DMS153 (cell line): ENCODE results near the gene DOCK9.

Experiments used
- DNase-seq: peaks from one replicate; lab custom pipeline; 2025; lab: John Stamatoyannopoulos, UW

The DOCK9 gene, protein sequence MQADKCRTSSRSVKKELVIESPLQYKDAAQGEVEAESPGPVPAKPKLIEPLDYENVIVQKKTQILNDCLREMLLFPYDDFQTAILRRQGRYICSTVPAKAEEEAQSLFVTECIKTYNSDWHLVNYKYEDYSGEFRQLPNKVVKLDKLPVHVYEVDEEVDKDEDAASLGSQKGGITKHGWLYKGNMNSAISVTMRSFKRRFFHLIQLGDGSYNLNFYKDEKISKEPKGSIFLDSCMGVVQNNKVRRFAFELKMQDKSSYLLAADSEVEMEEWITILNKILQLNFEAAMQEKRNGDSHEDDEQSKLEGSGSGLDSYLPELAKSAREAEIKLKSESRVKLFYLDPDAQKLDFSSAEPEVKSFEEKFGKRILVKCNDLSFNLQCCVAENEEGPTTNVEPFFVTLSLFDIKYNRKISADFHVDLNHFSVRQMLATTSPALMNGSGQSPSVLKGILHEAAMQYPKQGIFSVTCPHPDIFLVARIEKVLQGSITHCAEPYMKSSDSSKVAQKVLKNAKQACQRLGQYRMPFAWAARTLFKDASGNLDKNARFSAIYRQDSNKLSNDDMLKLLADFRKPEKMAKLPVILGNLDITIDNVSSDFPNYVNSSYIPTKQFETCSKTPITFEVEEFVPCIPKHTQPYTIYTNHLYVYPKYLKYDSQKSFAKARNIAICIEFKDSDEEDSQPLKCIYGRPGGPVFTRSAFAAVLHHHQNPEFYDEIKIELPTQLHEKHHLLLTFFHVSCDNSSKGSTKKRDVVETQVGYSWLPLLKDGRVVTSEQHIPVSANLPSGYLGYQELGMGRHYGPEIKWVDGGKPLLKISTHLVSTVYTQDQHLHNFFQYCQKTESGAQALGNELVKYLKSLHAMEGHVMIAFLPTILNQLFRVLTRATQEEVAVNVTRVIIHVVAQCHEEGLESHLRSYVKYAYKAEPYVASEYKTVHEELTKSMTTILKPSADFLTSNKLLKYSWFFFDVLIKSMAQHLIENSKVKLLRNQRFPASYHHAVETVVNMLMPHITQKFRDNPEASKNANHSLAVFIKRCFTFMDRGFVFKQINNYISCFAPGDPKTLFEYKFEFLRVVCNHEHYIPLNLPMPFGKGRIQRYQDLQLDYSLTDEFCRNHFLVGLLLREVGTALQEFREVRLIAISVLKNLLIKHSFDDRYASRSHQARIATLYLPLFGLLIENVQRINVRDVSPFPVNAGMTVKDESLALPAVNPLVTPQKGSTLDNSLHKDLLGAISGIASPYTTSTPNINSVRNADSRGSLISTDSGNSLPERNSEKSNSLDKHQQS (N-terminal part only)

DNA sequence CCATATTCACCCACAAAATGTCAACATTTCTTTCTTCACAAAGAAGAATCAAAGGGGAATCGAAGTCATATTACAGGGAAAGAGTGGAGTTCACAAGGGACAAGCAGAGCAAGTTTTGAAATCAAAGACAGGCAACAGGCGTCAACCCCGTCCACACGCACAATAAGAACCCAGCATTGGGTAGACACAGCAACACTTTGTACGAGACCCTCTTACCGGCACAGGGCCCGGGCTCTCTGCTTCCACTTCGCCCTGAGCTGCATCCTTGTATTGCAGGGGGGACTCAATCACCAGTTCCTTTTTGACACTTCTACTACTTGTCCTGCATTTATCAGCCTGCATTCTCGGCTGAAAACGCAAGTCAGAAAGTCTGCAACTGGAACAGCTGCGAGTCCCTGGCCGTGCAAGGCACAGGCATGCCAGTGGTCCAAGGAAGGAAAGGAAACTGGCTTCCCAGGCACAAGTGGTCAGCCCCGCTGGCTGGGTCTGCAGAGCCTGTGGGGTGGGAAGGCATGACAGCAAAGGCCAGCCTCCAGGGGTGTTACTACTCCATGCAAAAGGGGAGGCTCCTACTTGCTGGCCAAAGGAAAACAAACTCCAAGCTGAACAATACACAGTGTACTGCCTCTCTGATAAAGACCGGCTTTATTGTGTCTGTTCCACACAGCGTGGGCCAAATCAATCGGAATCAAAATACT, at the start of gene DOCK9:
Gene DOCK9 (minus strand): TSS at position 497 of the 698 bp plus-strand sequence. CDS start 155 bp downstream, at position 342.
- DNase-seq = no peak

DNA sequence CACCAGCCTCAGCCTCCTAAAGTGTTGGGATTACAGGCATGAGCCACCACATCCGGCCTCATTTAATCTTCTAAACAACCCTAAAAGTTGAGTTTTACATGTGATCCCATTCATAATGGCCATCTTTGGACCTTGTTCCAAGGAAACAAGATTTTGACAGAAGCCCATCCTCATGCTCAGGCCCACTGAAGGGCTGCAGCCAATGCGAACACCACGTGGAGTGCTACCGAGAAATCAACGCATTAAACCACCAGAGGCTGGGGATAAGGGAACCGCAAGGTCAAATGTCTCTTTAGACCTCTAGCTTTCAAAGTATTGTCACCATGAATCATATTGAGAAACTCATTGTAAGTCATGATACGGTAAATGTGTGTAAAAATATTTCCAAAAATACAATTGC, 49.4 kb upstream of the DOCK9 start:
- no peak for DNase-seq

DNA sequence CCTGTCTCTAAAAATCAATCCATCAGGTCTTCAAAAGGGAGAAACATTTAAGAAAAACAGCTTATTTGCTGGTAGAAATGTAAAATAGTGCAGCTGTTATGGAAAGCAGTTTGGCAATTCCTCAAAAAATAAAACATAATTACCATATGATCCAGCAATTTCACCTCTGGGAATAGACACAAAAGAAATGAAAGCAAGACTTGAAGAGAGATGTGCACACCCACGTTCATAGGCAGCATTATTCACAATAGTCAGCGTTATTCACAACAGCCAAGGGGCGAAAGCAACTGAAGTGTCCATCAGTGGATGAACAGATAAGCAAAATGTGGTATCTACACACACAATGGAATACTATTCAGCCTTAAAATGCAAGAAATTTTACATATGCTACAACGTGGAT, 45.1 kb upstream of the DOCK9 start:
- no peak for DNase-seq

DNA sequence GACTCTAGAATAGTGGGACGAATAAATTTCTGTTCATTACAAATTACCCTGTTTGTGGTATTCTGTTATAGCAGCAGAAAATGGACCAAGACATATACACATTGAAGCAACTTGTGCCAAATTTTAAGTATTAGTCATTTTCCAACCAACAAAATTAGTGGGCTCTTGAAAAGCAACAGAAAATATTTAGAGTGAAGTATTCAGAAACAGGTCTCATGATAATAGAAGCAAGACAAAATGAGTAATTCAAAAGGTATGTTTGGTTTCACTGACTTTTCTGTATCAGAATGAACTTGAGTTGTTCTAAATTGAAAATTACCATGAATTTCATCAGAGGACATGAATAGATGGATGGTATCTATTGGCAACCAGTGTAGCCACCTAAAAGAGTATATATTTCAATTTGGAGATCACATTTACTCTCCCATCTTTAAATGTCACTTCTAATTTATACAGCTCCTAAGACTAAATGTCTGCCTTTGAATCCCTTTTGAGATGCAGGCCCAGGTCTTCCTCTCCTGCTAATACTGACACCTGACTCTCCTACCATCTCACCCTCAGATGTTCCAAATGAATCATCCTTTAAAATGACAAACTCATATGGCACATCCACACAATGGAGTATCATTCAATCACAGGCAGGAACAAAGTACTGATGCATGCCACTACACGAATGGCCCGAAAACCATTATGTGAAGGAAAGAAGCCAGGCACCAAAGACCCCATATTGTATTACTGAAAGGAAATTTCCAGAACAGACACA, 40.7 kb upstream of the DOCK9 start:
- DNase-seq = no peak

DNA sequence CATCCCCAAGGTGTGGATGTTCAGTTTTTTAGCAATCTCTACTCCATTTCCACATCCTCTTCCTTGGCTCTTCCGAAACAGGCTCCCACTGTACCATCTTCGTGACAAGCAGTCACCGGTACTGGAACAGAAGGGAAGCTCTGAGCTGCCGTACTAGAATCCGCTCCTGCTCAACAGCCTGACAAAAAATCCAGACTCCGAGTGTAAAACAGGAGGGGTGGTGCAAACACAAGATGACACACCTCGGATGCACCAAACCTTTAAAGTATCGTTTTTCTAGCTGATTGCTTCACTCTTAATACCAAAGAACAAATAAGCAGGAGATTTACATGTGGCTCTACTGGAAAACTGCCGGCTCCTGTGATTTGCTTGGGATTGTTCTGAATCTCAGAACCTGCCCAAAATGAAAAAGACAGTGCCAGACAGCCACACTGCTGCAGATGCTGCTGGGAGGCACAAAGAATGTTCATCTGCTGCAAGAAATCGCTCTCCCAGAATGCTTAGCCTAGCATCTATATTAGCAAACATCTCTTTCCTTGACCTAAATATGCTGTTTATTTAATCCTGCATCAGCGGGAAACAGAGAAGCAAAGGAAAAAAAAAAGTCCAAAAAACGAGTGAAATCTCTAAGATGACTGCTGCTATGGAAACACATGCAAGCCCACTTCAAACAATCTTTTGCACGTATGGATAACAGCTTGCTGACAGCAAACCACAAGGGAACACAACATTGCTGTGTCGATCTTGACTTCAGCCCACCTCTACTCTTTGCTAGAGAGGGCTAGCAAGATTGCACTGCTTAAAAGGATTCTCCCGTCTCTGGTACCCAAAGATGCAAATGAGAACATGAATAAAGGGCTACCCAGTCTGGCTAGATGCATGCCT, 38.0 kb upstream of the DOCK9 start:
- DNase-seq = no peak

DNA sequence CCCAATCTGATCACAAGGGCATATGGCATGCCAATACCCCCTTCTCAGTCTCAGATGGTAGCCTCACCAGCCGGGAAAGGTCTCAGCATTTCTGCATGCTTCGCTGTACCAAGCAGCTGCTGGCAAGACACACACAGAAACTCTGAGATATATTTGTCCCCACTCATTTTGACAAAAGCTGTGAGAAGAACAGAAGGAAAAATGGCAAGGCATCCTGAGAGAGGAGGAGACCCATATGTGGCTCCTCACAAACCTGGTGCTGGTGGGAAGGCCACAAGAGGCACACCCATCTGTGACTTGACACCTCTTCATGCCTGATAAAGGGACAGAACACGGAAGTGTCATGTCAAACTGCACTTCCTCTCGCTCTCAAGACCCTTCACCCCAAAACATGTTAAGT, 36.7 kb upstream of the DOCK9 start:
- no peak for DNase-seq

DNA sequence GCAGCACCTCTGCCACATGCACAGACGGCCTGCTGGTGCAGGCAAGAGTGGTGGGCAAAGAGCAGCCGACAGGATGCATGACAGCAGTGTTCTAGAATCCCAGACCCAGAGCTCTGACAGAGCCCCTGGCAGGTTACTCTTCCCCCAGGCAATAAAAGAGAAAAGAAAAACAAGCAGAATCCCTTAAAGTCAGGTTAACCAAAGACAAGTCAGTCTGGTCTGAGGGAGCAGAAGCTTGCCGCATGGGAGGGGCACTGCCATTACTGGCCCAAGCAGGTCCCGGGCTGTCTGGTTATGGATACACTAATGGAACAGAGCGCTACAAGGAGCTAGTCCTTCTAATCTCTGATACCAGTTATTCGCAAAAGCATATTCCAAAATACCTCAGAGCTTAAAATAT, 36.1 kb upstream of the DOCK9 start:
- DNase-seq = no peak

DNA sequence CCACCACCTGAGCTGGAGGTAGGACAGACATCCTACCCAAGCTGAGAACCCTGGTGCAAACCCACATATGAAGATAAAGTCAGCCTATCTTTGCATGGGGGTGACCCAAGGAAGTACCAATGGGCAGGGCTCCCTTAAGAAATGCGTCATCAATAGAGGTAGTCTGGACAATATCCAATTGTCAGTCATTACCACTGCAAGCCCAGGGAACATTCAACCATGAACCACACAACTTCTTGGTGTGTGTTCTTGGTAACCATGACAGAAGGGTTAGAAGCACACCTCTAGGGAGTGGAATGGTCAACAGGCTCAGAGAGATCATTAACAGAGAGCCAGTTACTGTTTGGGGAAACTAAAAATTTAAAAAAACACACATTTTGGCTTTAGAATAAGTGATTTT, 34.7 kb upstream of the DOCK9 start:
- DNase-seq = no peak

DNA sequence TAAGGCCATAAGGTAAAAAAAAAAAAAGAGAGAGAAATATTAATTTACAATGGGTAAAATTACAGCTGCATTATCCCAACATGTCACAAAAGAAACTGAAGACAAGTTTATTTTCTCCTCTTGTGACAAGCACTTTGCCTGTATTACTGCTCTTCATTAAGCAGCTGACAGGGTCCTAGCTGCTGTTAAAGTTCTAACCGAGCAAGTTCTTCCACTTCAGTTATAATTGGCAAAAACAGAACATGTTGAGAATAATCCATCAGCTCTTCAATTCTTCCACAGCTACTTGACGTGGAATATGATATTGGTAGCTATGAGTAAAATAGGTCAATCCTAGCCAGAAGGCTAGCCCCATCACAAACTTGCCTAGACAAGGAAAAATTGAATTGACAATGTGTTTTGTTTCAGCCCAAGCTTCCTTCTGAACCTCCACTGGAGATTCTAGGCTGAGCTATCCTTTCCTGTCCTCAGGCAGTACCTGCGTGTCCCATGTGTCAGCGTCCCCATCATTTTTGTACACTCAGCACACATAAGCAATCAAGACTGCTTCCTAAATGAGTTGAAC, 32.2 kb upstream of the DOCK9 start:
- peak; percentile 8 for DNase-seq

DNA sequence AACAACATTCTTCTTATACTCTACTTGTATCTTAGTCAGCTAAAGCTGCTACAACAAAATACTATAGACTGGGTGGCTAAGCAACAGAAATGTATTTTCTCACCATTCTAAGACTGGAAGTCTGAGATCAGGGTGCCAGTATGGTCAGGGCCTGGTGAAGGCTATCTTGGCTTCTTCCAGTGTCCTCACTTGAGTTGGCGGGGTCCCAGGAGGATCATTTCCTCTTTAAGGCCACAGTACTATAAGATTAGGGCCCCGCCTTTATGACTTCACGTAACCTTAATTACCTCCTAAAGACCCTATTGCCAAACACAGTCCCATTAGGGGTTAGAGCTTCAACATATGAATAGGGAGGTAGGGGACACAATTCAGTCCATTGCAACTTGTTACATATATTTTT, 30.7 kb upstream of the DOCK9 start:
- no peak for DNase-seq

DNA sequence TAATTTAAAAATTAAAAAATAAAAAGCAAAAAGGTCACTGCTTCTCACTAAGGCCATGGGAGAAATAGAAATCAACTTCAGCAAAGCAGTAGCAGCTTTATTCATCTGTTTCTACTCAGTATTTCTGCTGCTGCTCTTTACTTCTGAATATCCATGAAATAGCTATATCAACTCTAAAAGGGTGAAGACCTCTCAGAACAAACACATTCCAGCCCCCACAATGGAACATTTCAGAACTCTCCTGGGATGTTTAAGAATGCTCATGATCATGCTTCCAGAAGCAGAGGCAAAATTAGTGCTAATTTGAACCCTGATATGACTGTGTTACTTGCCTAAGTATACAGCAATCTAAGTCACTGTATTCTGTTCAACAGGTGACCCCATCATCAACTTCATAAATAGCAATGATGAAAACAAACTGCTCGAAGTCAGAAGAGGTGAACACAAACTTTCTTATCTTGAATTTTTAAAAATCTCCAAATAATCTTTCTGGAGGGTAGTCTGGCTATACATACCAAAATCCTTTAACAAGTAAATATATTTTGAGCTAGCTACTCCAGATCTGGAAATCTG, 29.6 kb upstream of the DOCK9 start:
- no peak for DNase-seq

DNA sequence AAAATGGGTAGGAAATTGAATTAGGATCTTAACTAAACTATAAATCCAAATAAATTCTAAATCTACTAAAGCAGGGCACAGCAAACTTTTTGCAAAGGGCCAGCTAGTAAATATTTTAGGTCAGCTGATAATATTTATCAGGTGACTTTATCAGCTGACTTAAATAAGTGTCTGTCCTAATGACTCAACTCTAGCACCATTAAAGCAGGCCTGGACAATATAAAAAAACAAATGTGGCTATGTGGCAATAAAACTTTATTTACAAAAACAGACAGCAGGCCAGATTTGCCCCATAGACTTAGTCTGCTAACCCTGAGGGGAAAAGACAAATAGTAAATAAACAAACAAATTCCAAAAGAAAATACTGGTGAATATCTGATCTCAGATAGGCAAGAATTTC, 27.7 kb upstream of the DOCK9 start:
- no peak for DNase-seq

DNA sequence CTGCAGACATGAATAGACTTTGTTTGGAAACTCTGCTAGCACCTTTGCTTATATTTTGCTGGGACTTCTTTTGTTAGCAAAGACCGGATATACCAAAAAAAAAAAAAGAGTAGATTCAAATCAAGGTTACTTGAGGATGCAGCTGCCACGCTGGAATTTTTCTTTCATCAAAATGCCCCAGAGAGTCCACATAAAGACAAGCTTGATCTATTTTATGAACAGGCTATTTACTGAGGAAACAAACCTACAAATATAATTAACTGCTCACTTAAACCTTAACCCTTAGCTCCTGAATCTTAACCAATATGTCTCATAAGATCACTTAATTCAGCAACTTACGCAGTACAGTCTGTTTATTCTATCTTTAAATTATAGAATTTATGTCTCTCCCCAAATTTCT, 27.1 kb upstream of the DOCK9 start:
- peak; percentile 20 for DNase-seq

DNA sequence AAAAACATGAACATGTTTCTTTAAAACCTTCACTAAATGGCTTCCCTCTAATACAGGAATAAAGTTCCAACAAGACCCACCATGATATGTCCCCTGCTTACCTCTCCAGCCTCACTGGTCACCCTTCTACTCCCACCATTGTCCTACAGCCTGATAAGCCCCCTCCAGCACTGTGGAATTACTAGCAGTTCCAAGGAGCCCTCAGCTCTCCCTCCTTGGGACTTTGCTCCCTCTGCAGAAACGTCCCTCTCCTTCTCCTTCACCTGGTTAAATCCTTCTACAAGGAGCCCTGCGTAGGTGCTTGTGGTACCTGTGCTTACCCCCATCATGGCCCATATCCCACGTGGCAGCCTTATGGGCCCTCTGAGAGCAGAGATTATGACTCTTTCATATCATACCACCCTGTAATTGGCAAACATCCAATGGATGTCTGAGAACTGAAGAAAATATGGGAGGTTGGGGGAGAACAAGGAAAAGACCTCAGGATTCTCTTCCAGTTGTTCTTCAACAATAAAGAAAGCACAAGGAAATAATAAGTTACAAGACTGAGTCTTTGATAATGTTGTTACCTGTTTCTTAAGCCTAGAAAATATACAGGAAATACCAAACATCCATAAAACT, 26.1 kb upstream of the DOCK9 start:
- DNase-seq = no peak

DNA sequence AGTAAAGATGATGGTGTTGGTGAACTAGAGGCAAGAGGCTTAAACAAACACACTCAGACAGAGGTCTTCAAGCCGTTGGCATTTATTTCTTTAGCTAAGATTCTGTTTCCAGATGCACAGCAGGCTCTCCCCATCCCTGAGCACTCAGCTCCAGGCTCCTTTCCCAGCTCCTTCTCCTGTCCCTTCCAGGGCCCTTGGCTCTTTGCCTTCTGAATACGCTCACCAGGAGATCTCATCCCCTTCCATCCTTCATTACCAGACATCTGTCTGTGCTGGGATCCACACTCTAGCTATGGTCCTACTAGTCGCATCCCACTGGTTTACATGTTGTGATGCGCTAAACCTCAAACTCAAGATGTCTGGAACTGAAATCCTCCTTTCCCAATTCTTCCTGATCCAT, 25.3 kb upstream of the DOCK9 start:
- DNase-seq = no peak

DNA sequence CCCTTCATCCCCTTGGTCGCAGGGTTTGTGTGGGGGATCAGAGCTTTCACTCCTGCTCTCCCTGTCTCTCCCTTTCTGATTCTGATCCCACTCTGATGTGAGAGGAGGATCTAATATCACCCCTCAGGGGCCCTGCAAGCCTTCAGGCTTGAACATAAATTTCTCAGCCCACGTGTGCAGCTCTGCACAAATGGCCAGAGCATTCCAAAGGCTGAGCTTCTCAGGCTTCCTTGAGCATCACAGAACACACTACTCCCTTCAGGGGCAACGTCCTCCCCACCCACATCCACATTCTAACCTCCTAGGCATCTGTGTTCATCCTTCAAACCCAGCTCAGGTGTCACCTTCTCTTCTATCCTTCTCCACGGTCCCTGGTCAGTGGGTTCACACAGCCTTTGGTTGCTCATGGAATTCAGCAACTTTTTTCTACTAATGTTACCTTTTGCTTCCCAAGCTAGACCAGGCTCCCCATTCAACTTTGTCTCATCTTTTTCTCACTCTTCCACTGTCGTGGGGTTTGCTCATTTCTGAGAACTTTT, 24.4 kb upstream of the DOCK9 start:
- DNase-seq = no peak

DNA sequence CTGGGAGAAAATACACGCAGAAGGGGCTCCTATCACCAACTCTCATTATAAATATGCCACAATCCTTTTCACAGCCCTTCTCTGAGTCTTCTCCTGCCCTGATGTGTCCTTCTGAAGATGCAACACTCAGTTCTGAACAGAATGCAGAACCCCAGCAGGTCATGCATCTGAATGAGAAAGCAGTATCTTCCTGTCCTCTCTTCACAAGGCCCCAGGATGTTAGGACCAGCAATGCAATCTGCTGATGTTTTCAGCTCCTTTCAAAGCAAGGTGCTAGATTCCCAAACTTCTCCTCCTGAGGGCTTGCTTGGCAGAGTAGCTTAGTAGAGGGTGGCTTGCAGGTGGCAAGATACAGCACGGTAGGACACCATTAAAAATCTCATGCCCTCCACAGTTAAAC, 22.3 kb upstream of the DOCK9 start:
- DNase-seq = no peak

DNA sequence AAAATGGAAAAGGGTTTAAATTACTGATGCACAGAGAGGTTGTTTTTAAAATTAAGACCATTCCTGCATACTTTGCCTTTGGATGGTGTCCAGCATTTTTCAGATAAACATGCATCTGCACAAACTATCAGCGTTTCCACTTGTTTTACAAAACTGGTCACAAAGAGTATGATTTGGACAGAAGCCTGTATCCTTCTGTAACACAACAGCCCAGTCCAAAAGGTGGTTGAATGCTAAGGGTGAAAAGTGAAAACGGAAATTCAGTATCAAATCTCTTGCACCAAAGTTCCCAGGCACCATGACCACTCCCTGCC, 21.7 kb upstream of the DOCK9 start:
- no peak for DNase-seq
